OCI-LY1 (cell line): ENCODE results near the gene LIAS.
"Not testable (repeated sequence)": the region's sequence is repeated elsewhere in the genome, so short reads cannot be mapped to it uniquely, and the experiment has no call there.

Source experiments
- H2AFZ ChIP-seq: fragments of 200-600 bp; sonication (generic), shearing (Covaris generic); 2 replicates; pipeline ENCODE4 v1.6.0; 2014; ENCODE audit warnings: antibody characterized with exemption, mild to moderate bottlenecking, low read length
- H3F3A ChIP-seq: fragments of 200-600 bp; sonication (generic), shearing (Covaris generic); 2 replicates; pipeline ENCODE4 v1.6.0; 2014; ENCODE audit warnings: mild to moderate bottlenecking, antibody characterized with exemption, low read length, moderate library complexity; ENCODE audit not compliant: insufficient read depth
- H3K27ac ChIP-seq: fragments of 200-600 bp; sonication (generic); 2 replicates; pipeline ENCODE4 v1.5.1; 2014; ENCODE audit warnings: low read length, mixed run types, mild to moderate bottlenecking, low read depth; ENCODE audit not compliant: poor library complexity, severe bottlenecking
- H3K27me3 ChIP-seq: fragments of 200-600 bp; sonication (generic); 2 replicates; pipeline ENCODE4 v1.6.0; 2014; ENCODE audit warnings: antibody characterized with exemption, mild to moderate bottlenecking, low read length, moderate library complexity; ENCODE audit not compliant: insufficient read depth
- H3K36me3 ChIP-seq: fragments of 200-600 bp; sonication (generic); 2 replicates; pipeline ENCODE4 v1.6.1; 2014; ENCODE audit warnings: mild to moderate bottlenecking, antibody characterized with exemption, low read length, moderate library complexity, mixed read lengths; ENCODE audit not compliant: insufficient read depth
- H3K4me1 ChIP-seq: fragments of 200-600 bp; sonication (generic); 2 replicates; pipeline ENCODE4 v1.5.1; 2014; ENCODE audit warnings: mild to moderate bottlenecking, low read length, moderate library complexity; ENCODE audit not compliant: insufficient read depth, severe bottlenecking
- H3K4me2 ChIP-seq: fragments of 200-600 bp; sonication (generic), shearing (Covaris generic); 2 replicates; pipeline ENCODE4 v1.6.1; 2014; ENCODE audit warnings: low read length
- H3K4me3 ChIP-seq: fragments of 200-600 bp; sonication (generic); 2 replicates; pipeline ENCODE4 v1.5.1; 2014; ENCODE audit warnings: low read length, low read depth, mild to moderate bottlenecking, mixed read lengths; ENCODE audit not compliant: poor library complexity, severe bottlenecking
- H3K79me2 ChIP-seq: fragments of 200-600 bp; shearing (Covaris generic); 2 replicates; pipeline ENCODE4 v1.6.1; 2016; ENCODE audit warnings: mixed run types, low read length, mixed read lengths; ENCODE audit not compliant: insufficient read depth
- H3K9ac ChIP-seq: fragments of 200-600 bp; sonication (generic), shearing (Covaris generic); 2 replicates; pipeline ENCODE4 v1.6.1; 2014; ENCODE audit warnings: mild to moderate bottlenecking, low read length, mixed read lengths
- H3K9me2 ChIP-seq: fragments of 200-600 bp; sonication (generic), shearing (Covaris generic); 2 replicates; pipeline ENCODE4 v1.6.1; 2014; ENCODE audit warnings: low read depth, mild to moderate bottlenecking, low read length, mixed read lengths
- H3K9me3 ChIP-seq: fragments of 200-600 bp; shearing (Covaris generic); 2 replicates; pipeline ENCODE4 v1.6.1; 2014; ENCODE audit warnings: low read length, mixed read lengths
- H4K20me1 ChIP-seq: fragments of 200-600 bp; sonication (generic), shearing (Covaris generic); 2 replicates; pipeline ENCODE4 v1.6.0; 2016; ENCODE audit warnings: mild to moderate bottlenecking, low read length; ENCODE audit not compliant: insufficient read depth
- CTCF ChIP-seq: fragments of 200-600 bp; sonication (generic), shearing (Covaris generic); IDR thresholded peaks from 2 replicates; pipeline ENCODE4 v1.5.1; 2017; ENCODE audit warnings: mild to moderate bottlenecking, antibody characterized with exemption, low read length, moderate library complexity, mixed read lengths
- EZH2 ChIP-seq: fragments of 200-600 bp; sonication (generic), shearing (Covaris generic); IDR thresholded peaks from 2 replicates; pipeline ENCODE4 v1.8.0; 2017; ENCODE audit warnings: borderline replicate concordance, mixed run types, mild to moderate bottlenecking, antibody characterized with exemption, low read length, moderate library complexity, mixed read lengths

Gene LIAS

GRCh38 chr4:39415678-39416283, 43.1 kb upstream of the LIAS start:
- peaks cover 2% of the 10 kb centered on the region for H3K4me1 ChIP-seq
- no peak overlapping the region for H3K4me2 ChIP-seq
- no peaks in the 10 kb centered on the region for H3K9me2 ChIP-seq
- no peaks in the 10 kb centered on the region for H3K79me2 ChIP-seq
- no peaks in the 10 kb centered on the region for H3K9me3 ChIP-seq
- no peaks in the 10 kb centered on the region for H4K20me1 ChIP-seq
- no peak overlapping the region for H3K4me3 ChIP-seq
- no peaks in the 10 kb centered on the region for H3F3A ChIP-seq
- TF ChIP-seq CTCF (no peak), EZH2 (no peak)
- H3K27me3 ChIP-seq: no peaks in the 10 kb centered on the region
- H3K36me3 ChIP-seq: no peaks in the 10 kb centered on the region
- H2AFZ ChIP-seq: no peak overlapping the region
- no peak overlapping the region for H3K9ac ChIP-seq
- no peak overlapping the region for H3K27ac ChIP-seq

GRCh38 chr4:39422247-39422646, 36.6 kb upstream of the LIAS start:
- Histone ChIP-seq H3K79me2 (no peaks in the 10 kb centered on the region), H3K4me3 (no peak overlapping the region)

GRCh38 chr4:39425297-39425696, 33.6 kb upstream of the LIAS start:
- not testable (repeated sequence) for H3K9me3 ChIP-seq, H3K27me3 ChIP-seq, H3K9ac ChIP-seq, H3K4me3 ChIP-seq, H2AFZ ChIP-seq, H3K27ac ChIP-seq, H3K9me2 ChIP-seq, H3K4me2 ChIP-seq, H3F3A ChIP-seq, H3K36me3 ChIP-seq, H3K4me1 ChIP-seq, H4K20me1 ChIP-seq, H3K79me2 ChIP-seq

More at GRCh38 chr4:39422247-39422646, 36.6 kb upstream of the LIAS start:
- no peak overlapping the region for H3K4me2 ChIP-seq
- H3F3A ChIP-seq: no peaks in the 10 kb centered on the region
- H2AFZ ChIP-seq: no peak overlapping the region
- H3K27ac ChIP-seq: no peak overlapping the region
- H3K9ac ChIP-seq: no peak overlapping the region
- no peaks in the 10 kb centered on the region for H3K9me3 ChIP-seq
- H3K36me3 ChIP-seq: no peaks in the 10 kb centered on the region
- no peaks in the 10 kb centered on the region for H3K9me2 ChIP-seq
- no peaks in the 10 kb centered on the region for H3K27me3 ChIP-seq
- H4K20me1 ChIP-seq: no peaks in the 10 kb centered on the region
- TF ChIP-seq EZH2 (no peak), CTCF (no peak)
- no peaks in the 10 kb centered on the region for H3K4me1 ChIP-seq

- Histone ChIP-seq H3K4me1 (no peaks in the 10 kb centered on the region), H3K4me3 (no peak overlapping the region), H3K9me3 (no peaks in the 10 kb centered on the region), H2AFZ (no peak overlapping the region), H3K79me2 (no peaks in the 10 kb centered on the region), H3K9me2 (no peaks in the 10 kb centered on the region), H3K4me2 (no peak overlapping the region), H3K36me3 (no peaks in the 10 kb centered on the region), H3K27ac (no peak overlapping the region), H3F3A (no peaks in the 10 kb centered on the region), H3K27me3 (no peaks in the 10 kb centered on the region), H4K20me1 (no peaks in the 10 kb centered on the region), H3K9ac (no peak overlapping the region)
- no peak for TF ChIP-seq CTCF
- no peak for TF ChIP-seq EZH2
Observed at GRCh38 chr4:39426728-39427127, 32.1 kb upstream of the LIAS start.
